Right lobe of liver (tissue), 6 donors: Measurements from ENCODE around the gene TAP2. TPM values are rescaled to one million over a fixed set of nuclear protein-coding genes. Genes with fewer than 3 reads are reported as not detected.

ENCODE experiments used
- ATAC-seq, 4 donors: fragments of 200-7000 bp; cut with Tn5 transposase; one replicate each; pipeline ENCODE4 v1.9.1; 2020; ENCODE audit warnings: mild to moderate bottlenecking in 4 of 4, moderate library complexity in 4 of 4
- DNase-seq, 3 donors: peaks; one replicate each; pipeline ENCODE4 v3.0.0-alpha.2; 2020
- H3K27ac ChIP-seq, 3 donors: fragments of 200-600 bp; one replicate each; pipeline ENCODE4 v1.8.0; 2022
- H3K27me3 ChIP-seq, 2 donors: fragments of 200-600 bp; one replicate each; pipeline ENCODE4 v1.8.0; 2022
- H3K36me3 ChIP-seq, 4 donors: fragments of 200-600 bp; sonication (generic) in 1 of 4; one replicate each; pipeline versions ENCODE4 v1.5.1 to v1.8.0; 2017 to 2022; ENCODE audit warnings: control low read depth in 1 of 4
- H3K4me1 ChIP-seq, 4 donors: fragments of 200-600 bp; sonication (generic) in 1 of 4; one replicate each; pipeline versions ENCODE4 v1.5.1 to v1.8.0; 2017 to 2022; ENCODE audit warnings: control low read depth in 1 of 4
- H3K4me3 ChIP-seq, 3 donors: fragments of 200-600 bp; one replicate each; pipeline ENCODE4 v1.8.0; 2022
- H3K9me3 ChIP-seq, 4 donors: fragments of 200-600 bp; sonication (generic) in 1 of 4; one replicate each; pipeline versions ENCODE4 v1.5.1 to v1.8.0; 2017 to 2022; ENCODE audit warnings: control low read depth in 1 of 4
- CTCF ChIP-seq, 4 donors: fragments of 200-600 bp in 3 of 4; fragments of 450-650 bp in 1 of 4; IDR thresholded peaks; one replicate each; pipeline versions ENCODE4 v1.5.1 to v1.8.0; 2016 to 2022; ENCODE audit warnings: antibody characterized with exemption in 4 of 4, mild to moderate bottlenecking in 2 of 4
- POLR2A ChIP-seq: fragments of 450-650 bp; IDR thresholded peaks from one replicate; pipeline ENCODE4 v1.6.1; 2017; ENCODE audit warnings: antibody characterized with exemption, mild to moderate bottlenecking
- WGBS: methylation state at CpG from one replicate; pipeline ENCODE4 v1.1.6; 2018; ENCODE audit warnings: low coverage, low lambda C conversion rate; ENCODE audit not compliant: insufficient coverage; ENCODE audit errors: missing lambda C conversion rate; 5-methylcytosine and 5-hydroxymethylcytosine counted together
- intact Hi-C, 2 donors: fragments of 100-400 bp; cut with DNase I; formaldehyde crosslinking; loops; one replicate each; pipeline versions ENCODE4 v1.11.2 to v1.14.1; 2022
- long read RNA-seq: library from polyadenylated mRNA; unstranded; transcript quantifications from one replicate; pipeline ENCODE4 v2.0.0, GENCODE V29; 2019
- total RNA-seq, 6 experiments: library from RNA; depleted of rRNA in 2 of 6; stranded (reverse); fragments of >200 nt in 2 of 6; fragmentation: NEBNext Ultra II Directional in 3 of 6; extraction: Animal tissue kit (Norgen Biotek cat#: 25700) in 3 of 6; gene quantifications; one replicate each; pipeline versions ENCODE4 v1.1.0 to v1.2.4, GENCODE V29; 2016 to 2023
- donor health status: DM: no; HTN: yes; CAD: no.
- donor health status: DM: no; HTN: no; CAD: no.
- donor health status: DM: no; HTN: no; CAD: no.
- donor health status: DM: no; HTN: yes; CAD: no.
- donor health status: DM: no; HTN: yes; CAD: no.

The TAP2 gene
- 10 to 100 TPM in 4 of 6 experiments, 1 to 10 TPM in 2; 8.8 to 20.2 (median 15.9) TPM for total RNA-seq
- long read RNA-seq: 0 reads

DNA sequence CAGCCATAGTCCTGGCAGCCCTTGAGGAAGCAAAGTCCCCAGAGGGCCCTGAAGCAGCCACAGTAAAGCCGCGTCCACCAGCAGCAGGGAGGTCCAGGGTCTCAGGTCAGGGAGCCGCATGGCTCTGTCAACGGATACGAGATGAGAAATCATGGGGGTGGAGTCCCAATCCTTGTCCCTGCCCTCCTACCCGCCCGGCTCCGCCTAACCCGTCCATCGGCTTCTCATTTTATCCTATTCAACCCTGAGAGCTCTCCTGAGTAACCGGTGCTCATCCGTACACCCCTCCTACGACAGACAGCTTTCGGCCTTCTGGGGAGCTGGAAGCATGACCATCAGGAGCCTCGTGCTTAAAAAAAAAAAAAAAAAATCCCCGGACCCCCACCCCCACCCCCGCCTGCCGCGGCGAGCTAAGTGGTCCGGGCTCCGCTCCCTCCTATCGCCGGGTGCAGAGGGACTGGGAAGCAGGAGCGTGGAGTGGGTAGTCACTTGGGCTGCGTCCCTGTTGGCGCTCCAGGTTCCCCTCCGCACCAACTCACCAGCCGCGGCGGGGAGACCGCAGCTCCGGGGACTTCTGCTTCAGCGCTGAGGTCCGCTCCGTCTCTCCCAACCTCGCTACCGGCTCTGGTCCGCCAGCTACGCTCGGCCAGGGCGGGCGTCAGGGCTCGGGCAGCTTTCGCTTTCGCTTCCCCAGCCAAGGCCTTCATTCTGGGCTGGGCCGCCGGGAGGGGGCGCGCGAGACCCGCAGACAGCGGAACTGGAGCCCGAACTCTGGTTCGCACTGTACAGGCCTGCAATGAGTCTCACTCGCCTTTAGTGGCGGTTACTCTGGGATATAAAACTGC, at the start of gene TAP2:
TSS of gene TAP2 (minus strand) at position 626 of the 845 bp plus-strand sequence. CDS start at position 120, 506 bp downstream.
- ATAC-seq: peak; percentile 94 to 97 (median 96)
- peak; percentile 58 for TF ChIP-seq POLR2A
- peak; percentile 97 to 99 (median 98) for TF ChIP-seq CTCF (IDR thresholded peaks at IDR 0.05)
- peaks cover 0 to 32% (median 11%) of the 10 kb centered on the region in 4 donors for H3K4me1 ChIP-seq
- peak within 1 kb of the TSS; percentile 83 to 96 (median 85) for H3K4me3 ChIP-seq
- H3K9me3 ChIP-seq: no peaks in the 10 kb centered on the region
- peaks cover 0 to 4% (median 0%) of the 10 kb centered on the region in 4 donors for H3K36me3 ChIP-seq
- intact Hi-C loops: no loop called here
- H3K27me3 ChIP-seq: no peaks in the 10 kb centered on the region
- 0% methylated on average over 20 of the region's 57 CpGs for WGBS
- peak within 1 kb of the TSS; percentile 83 to 88 (median 86) for H3K27ac ChIP-seq
- peak; percentile 97 to 98 (median 97) for DNase-seq

GRCh38 chr6:32887616-32888015, 49.1 kb upstream of the TAP2 start:
- DNase-seq: no peak
- 74% methylated on average over 5 of the region's 5 CpGs for WGBS
- H3K4me3 ChIP-seq: no peak overlapping the region
- H3K27ac ChIP-seq: no peak overlapping the region
- TF ChIP-seq CTCF (IDR thresholded peaks at IDR 0.05) (no peak), POLR2A (no peak)
- no peaks in the 10 kb centered on the region for H3K36me3 ChIP-seq
- no peaks in the 10 kb centered on the region for H3K9me3 ChIP-seq
- intact Hi-C loops: loop anchor here in 1 of 2 donors (10.0 kb wide), 1 partner anchor 47 kb away; no protein-coding TSS in a partner anchor
- ATAC-seq: no peak
- H3K4me1 ChIP-seq: no peaks in the 10 kb centered on the region
- no peaks in the 10 kb centered on the region for H3K27me3 ChIP-seq

GRCh38 chr6:32886681-32887383, 48.3 kb upstream of the TAP2 start:
- intact Hi-C loops: loop anchor here in 1 of 2 donors (10.0 kb wide), 1 partner anchor 48 kb away; no protein-coding TSS in a partner anchor
- no peaks in the 10 kb centered on the region for H3K9me3 ChIP-seq
- WGBS: 33% methylated on average over 3 of the region's 3 CpGs
- H3K27me3 ChIP-seq: no peaks in the 10 kb centered on the region
- no peaks in the 10 kb centered on the region for H3K4me1 ChIP-seq
- no peak for ATAC-seq
- TF ChIP-seq CTCF (IDR thresholded peaks at IDR 0.05): no peak
- TF ChIP-seq POLR2A: no peak
- no peak for DNase-seq
- no peak overlapping the region for H3K27ac ChIP-seq
- no peaks in the 10 kb centered on the region for H3K36me3 ChIP-seq
- no peak overlapping the region for H3K4me3 ChIP-seq

- intact Hi-C loops: loop anchor here in 1 of 2 donors (10.0 kb wide), 1 partner anchor 49 kb away; no protein-coding TSS in a partner anchor
- H3K9me3 ChIP-seq: no peaks in the 10 kb centered on the region
- H3K36me3 ChIP-seq: no peaks in the 10 kb centered on the region
- WGBS: 27% methylated on average over 4 of the region's 4 CpGs
- no peak for TF ChIP-seq POLR2A
- peak; percentile 61 to 69 (median 66) for TF ChIP-seq CTCF (IDR thresholded peaks at IDR 0.05)
- no peak overlapping the region for H3K27ac ChIP-seq
- no peaks in the 10 kb centered on the region for H3K4me1 ChIP-seq
- no peak for DNase-seq
- ATAC-seq: peak; percentile 66 to 88 (median 76)
- H3K27me3 ChIP-seq: no peaks in the 10 kb centered on the region
- no peak overlapping the region for H3K4me3 ChIP-seq
Observed at GRCh38 chr6:32885698-32886286, 47.3 kb upstream of the TAP2 start.
